ENCODE results near the gene KCNN3.

DNA sequence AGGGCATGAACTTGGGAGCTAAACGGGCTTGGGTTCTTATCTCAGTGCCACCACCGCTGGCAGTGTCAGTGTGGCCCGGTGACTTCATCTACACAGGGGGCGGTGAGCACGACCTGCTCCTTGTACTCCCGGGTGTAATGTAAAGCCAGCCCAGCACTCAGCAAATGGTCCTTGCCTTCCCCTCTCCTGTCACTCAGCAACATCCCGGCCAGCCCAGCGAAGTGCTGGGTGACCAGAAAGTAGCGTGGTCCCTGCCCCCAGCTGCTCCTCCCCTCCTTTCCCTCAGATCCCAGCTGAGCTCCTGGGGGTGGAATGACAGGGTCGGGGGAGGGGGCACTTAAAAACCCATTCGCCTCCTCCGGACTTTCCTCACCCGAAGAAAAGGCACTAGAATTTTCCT, 7.2 kb downstream of the KCNN3 start:
- TF ChIP-seq SPI1 (IDR thresholded peaks at IDR 0.05; ENCODE audit: low read depth, low read length) (no peak), POLR2AphosphoS5 (IDR thresholded peaks at IDR 0.05; ENCODE audit: low read depth, low read length) (no peak), PAX5 (IDR thresholded peaks at IDR 0.05; ENCODE audit: insufficient read depth, low read length, severe bottlenecking) (no peak), POLR2A (IDR thresholded peaks at IDR 0.05; ENCODE audit: low read depth, low read length) (no peak), POU2F2 (IDR thresholded peaks at IDR 0.05; ENCODE audit: low read depth, low read length) (no peak)

Data from GM12891 (cell line).